Retina (tissue), 1 donor: ENCODE results near the gene XKR7.

ENCODE experiments used
- DNase-seq: peaks from one replicate; pipeline ENCODE4 v3.0.0-alpha.2; 2016

XKR7 gene

GRCh38 chr20:32050851-32051556 is 83.1 kb downstream of the XKR7 start:
- no peak for DNase-seq

- no peak for DNase-seq
Observed at GRCh38 chr20:32051720-32052089, 83.8 kb downstream of the XKR7 start.

- peak; percentile 51 for DNase-seq
Observed at GRCh38 chr20:32052090-32052777, 84.3 kb downstream of the XKR7 start, which contains the start of gene HCK. TSS of gene HCK (plus strand) at chr20:32052242.

- DNase-seq = no peak
Observed at GRCh38 chr20:32052778-32053362, 84.9 kb downstream of the XKR7 start.
